ENCODE data around the gene PSMC3.

DNA sequence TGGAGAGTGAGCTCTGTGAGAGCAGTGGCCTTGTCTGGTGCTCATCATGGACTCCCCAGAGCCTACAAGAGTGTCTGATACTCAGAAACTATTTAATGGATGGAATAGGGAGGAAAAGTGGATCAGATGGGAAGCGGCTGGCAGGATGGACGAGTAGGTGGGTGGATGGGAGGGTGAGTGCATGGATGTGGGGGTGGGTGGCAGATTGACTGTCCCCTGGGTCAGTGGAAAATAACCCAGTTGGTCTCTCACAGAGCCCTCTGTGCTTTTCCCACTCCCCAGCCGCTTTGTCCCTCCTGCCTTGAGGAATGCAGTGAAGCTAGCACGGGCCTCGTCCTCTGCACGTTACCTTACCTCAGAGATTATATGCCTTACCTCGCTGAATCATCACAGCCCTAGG lies 53.8 kb downstream of the PSMC3 start:
- TF ChIP-seq, protein P1, sequence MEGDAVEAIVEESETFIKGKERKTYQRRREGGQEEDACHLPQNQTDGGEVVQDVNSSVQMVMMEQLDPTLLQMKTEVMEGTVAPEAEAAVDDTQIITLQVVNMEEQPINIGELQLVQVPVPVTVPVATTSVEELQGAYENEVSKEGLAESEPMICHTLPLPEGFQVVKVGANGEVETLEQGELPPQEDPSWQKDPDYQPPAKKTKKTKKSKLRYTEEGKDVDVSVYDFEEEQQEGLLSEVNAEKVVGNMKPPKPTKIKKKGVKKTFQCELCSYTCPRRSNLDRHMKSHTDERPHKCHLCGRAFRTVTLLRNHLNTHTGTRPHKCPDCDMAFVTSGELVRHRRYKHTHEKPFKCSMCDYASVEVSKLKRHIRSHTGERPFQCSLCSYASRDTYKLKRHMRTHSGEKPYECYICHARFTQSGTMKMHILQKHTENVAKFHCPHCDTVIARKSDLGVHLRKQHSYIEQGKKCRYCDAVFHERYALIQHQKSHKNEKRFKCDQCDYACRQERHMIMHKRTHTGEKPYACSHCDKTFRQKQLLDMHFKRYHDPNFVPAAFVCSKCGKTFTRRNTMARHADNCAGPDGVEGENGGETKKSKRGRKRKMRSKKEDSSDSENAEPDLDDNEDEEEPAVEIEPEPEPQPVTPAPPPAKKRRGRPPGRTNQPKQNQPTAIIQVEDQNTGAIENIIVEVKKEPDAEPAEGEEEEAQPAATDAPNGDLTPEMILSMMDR (IDR thresholded peaks at IDR 0.05): no peak
- no peak for TF ChIP-seq EZH2 (IDR thresholded peaks at IDR 0.05; ENCODE audit: borderline replicate concordance, insufficient read depth, low read depth, low read length, poor library complexity, severe bottlenecking)
